Stomach (tissue), 4 donors: ENCODE measurements around the gene FCAR.
"Not testable (repeated sequence)": the region's sequence is repeated elsewhere in the genome, so short reads cannot be mapped to it uniquely, and the experiment has no call there.

Experiments used
- POLR2A ChIP-seq, 4 donors: fragments of 450-650 bp; IDR thresholded peaks; one replicate each; pipeline ENCODE4 v1.6.1; 2016; ENCODE audit warnings: antibody characterized with exemption in 4 of 4, control low read depth in 2 of 4, mild to moderate bottlenecking in 1 of 4, moderate library complexity in 1 of 4
- POLR2AphosphoS5 ChIP-seq, 3 donors: sonication (generic); formaldehyde crosslinking; IDR thresholded peaks; one replicate each; pipeline ENCODE4 v1.6.1; 2016; ENCODE audit warnings: antibody characterized with exemption in 3 of 3

DNA sequence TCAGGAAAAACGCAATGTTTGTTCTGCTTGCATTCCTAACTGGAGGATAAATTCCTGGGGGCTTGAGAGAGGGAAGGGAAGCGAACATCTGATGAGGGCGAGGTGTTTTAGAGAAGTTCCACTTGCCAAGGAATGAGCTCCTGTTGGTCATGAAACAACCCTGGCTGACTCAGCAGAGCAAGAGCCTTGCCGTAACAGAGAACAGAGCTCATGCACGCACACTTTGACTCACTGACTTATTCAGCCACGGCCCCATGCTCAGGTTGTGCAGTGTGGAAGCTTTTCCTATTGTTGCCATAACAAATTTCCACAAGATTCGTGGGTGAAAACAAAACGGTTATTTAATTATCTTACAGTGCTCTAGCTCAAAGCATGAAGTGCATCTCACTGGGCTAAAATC, 30.9 kb upstream of the FCAR start:
- not testable (repeated sequence) for TF ChIP-seq POLR2A, POLR2AphosphoS5 (IDR thresholded peaks at IDR 0.05)
